Fibroblast of skin of left biceps (primary cell): Measurements from ENCODE around the gene TRAPPC3L.
A peak's percentile ranks its signal among the peaks of the same experiment; 100 is the strongest.
"Not testable (repeated sequence)": the region's sequence is repeated elsewhere in the genome, so short reads cannot be mapped to it uniquely, and the experiment has no call there.

ENCODE experiments used
- DNase-seq, 2 experiments: peaks; one replicate each; pipeline ENCODE4 v3.0.0-alpha.2; 2013; ENCODE audit warnings: low read depth in 2 of 2

TRAPPC3L gene

DNA sequence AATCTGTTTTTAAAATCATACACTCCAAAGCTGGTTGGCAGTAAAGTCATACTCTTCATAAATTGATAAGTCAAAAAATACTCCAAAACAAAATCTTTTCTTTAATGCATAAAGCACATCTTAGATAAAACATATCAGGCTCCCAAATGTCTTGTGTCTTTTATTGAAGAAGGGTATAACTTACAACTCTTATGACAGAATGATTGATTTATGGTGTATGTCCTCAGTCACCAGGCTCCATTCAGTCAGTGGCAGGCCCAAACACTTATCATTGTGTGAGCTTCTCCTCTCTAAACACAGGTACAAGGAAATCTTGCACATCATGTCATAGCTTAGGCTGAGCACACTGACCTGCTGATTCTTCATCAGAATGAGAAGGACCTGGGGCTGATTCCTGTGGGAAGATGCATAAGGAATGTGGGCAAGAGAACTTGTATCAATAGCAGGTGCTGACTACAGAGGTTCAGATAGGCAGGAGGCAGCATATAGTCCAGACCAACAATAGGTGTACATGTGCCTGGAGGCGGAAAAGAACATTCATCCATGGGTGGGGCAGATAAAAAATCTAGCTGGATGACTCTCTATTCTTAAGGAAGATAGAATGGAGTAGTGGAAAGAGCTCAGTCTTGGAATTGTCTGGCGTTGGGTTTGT is 32.1 kb downstream of the TRAPPC3L start:
- no peak for DNase-seq

DNA sequence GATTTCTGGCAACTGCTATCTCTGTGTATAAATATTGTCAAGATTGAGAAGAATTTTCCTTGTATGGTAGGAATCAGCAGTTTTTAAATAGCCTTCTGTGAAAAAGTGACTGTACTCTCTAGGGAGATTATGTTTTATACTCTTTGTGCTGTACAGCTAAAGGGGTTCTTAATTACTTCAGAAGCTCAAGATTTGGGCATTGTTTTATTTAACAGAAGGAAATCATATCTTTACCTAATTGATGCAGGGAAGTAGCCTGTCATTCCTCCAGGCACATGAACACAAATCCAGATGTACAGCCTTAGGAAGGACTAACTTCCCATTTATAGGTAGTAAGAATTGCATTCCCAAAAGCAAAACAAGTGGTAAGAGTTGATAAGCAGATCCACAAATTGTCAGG is 32.8 kb downstream of the TRAPPC3L start:
- no peak for DNase-seq

- no peak for DNase-seq
These were observed 33.3 kb downstream of the TRAPPC3L start for GRCh38 chr6:116512111-116512559.

DNA sequence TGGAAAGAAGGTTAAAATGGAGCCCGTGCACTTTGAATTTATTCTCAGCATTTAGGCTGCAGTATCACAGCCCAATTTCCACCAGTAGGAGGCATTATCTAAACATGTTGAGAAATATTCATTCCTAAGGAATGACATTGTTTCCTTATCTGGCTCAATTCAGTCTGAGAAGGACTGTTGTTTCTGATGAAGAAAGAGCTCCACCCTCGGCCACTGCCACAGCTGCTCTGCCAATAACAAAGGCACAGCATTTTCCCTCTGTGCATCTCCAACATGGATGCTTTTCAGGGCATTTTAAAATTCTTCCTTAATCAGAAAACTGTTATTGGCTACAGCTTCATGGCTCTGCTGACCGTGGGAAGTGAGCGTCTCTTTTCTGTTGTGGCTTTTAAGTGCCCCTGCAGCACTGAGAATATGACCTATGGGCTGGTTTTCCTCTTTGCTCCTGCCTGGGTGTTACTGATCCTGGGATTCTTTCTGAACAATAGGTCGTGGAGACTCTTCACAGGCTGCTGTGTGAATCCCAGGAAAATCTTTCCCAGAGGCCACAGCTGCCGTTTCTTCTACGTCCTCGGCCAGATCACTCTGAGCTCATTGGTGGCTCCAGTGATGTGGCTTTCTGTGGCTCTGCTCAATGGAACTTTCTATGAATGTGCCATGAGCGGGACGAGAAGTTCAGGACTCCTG is 33.9 kb downstream of the TRAPPC3L start, which contains the start of gene CALHM5:
TSS of gene CALHM5 (plus strand) at position 216 of the 687 bp plus-strand sequence. CDS start at position 274, 58 bp downstream.
- DNase-seq, result peak; percentile 67 to 68

GRCh38 chr6:116508527-116508926 is 37.0 kb downstream of the TRAPPC3L start:
- DNase-seq, result no peak

- no peak for DNase-seq
These were observed 38.2 kb downstream of the TRAPPC3L start for GRCh38 chr6:116507324-116507723.

GRCh38 chr6:116500969-116501433 is 44.5 kb downstream of the TRAPPC3L start:
- no peak for DNase-seq

DNA sequence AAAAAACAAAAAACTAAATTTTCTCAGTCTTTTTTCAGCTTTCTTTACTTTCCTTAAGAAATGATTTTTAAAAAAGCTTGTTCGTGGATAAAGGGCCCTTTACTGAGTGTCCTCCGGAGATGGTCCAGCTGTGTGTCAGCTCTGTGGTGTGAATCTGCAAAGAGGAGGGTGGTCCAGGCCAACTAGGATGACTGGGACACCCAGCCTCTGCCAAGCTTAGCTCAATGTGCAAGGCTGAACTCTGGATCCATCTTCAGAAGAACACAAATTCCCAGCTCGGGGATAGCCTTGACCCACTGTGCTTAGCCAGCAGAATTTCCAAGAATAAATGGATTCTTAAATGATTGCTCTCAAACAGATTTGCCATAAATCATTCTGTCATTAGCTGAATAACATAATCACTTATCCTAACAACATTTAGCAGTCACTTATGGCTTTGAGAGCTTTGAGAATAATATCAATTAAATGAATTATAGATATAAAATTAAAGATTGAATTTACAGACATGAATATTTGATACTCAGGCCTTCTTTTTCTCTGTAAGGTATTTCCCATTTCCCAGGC is 48.3 kb downstream of the TRAPPC3L start:
- DNase-seq, result no peak

DNA sequence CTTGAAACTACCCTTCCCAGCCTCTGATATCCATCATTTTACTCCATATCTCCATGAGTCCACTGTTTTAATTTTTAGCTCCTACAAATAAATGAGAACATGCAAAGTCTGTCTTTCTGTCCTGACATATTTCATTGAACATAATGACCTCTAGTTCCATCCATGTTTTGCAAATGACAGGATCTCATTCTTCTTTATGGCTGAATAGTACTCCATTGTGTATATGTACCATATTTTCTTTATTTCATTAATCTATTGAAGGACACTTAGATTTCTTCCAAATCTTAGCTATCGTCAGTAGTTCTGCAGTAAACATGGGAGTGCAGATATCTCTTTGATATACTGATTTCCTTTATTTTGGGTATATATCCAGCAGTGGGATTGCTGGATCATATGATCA is 50.3 kb downstream of the TRAPPC3L start:
- not testable (repeated sequence) for DNase-seq

GRCh38 chr6:116492331-116493067 is 53.0 kb downstream of the TRAPPC3L start:
- no peak for DNase-seq

- no peak for DNase-seq
These were observed 53.7 kb downstream of the TRAPPC3L start for GRCh38 chr6:116491610-116492330.

DNA sequence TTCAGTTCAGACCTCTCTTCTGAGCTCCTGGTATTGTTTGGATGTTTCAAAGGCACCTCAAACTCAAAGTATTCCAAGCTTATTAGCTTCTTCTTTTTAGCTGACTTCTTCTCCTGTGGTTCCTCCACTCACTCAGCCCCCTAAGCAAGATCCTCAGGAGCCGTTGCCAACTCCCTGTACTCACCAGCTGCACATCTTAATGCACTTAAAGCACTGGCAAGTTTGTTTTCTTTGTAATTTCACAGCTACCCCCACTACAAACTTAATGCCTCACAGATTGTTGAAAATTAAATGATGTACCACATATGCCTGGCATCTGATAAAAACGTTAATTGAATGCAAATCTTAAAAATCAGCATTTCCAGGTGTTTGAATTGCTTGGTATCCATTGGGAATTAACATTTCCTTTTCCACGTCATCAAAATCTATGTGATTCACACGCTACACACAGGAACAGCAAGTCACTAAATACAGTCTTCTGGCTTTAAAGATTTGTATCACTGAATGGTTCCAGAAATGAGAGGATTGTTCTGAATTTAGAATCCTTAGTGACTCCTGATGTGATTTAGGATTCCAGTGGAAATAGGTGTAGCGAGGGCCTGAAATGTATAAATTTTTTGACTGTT is 59.8 kb downstream of the TRAPPC3L start:
- DNase-seq, result no peak

DNA sequence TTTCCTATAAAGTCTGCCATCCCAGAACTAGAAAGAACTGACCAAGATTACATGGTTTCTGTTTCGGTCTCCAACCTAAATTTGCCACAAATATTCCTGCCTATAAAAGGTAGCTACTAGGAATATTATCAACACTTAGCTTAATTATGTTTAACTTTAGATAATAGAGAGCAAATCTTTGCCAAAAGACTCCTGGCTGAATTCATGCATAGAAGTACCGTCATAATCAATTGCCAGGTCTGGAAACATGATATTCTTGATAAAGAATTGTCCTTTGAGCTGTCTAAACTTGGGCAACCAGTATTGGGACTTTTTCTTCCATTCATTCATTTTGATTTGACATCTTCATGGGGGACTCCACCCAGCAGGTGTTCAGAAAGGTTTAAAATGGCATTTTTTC is 61.9 kb downstream of the TRAPPC3L start:
- DNase-seq, result no peak

DNA sequence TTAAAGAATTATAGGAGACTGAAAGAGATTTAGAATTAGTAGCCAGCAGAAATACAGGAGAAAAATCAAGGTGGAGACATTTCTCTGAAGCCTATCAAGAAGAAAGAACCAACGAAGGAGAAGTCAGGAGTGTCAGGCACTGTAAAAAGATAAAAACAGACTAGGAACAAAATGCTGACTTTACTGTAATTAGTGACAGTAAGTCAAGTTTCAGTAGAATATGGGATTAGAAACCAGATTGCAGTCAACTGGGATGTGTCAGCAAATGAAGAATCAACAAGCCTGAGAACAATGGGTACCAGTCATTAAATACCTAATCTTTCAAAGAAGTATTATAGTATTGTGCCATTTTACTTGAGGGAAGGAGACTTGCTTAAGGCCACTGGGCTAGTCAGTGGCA is 62.7 kb downstream of the TRAPPC3L start:
- no peak for DNase-seq

GRCh38 chr6:116476002-116476678 is 69.3 kb downstream of the TRAPPC3L start:
- DNase-seq, result no peak

- DNase-seq, result no peak
These were observed 70.3 kb downstream of the TRAPPC3L start for GRCh38 chr6:116475141-116475540.

GRCh38 chr6:116472706-116473105 is 72.8 kb downstream of the TRAPPC3L start:
- DNase-seq, result no peak

DNA sequence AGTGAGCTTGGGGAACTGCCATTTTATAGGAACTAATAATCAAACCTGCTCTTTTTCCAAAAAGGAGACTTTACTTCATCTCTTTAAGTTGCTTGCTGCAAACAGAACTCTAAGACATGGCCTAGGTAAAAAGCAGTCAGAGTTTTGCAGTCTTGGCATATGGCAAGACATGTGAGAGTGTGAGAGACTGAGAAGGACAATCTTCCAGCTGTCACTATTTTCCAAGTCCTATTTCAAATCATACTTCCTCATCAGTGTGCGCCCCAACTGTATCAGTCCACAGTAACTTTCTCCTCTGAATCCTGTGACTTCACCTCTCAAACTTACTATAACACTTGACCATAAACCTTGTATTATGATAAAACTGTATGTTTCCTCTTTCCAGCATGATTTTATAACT is 74.0 kb downstream of the TRAPPC3L start:
- no peak for DNase-seq

- DNase-seq, result no peak
These were observed 77.2 kb downstream of the TRAPPC3L start for GRCh38 chr6:116468293-116468692.

- no peak for DNase-seq
These were observed 78.0 kb downstream of the TRAPPC3L start for GRCh38 chr6:116467514-116467913.
